Neural progenitor cell (in vitro differentiated cells): Measurements from ENCODE around the gene PARN.

ENCODE experiments used
- EZH2 ChIP-seq: fragments of 200-600 bp; sonication (generic); IDR thresholded peaks from 2 replicates; pipeline ENCODE4 v1.6.1; 2017; ENCODE audit warnings: antibody characterized with exemption, mild to moderate bottlenecking, moderate library complexity
- EZH2phosphoT487 ChIP-seq: fragments of 200-600 bp; sonication (generic); IDR thresholded peaks from 2 replicates; pipeline ENCODE4 v1.6.1; 2017; ENCODE audit warnings: antibody characterized with exemption
- TF ChIP-seq, protein P1 (sequence below): fragments of 200-600 bp; sonication (generic); IDR thresholded peaks from 2 replicates; pipeline ENCODE4 v1.5.1; 2017; ENCODE audit warnings: antibody characterized with exemption, mild to moderate bottlenecking

GRCh38 chr16:14528306-14528705, 101.8 kb downstream of the PARN start:
- TF ChIP-seq, protein P1, sequence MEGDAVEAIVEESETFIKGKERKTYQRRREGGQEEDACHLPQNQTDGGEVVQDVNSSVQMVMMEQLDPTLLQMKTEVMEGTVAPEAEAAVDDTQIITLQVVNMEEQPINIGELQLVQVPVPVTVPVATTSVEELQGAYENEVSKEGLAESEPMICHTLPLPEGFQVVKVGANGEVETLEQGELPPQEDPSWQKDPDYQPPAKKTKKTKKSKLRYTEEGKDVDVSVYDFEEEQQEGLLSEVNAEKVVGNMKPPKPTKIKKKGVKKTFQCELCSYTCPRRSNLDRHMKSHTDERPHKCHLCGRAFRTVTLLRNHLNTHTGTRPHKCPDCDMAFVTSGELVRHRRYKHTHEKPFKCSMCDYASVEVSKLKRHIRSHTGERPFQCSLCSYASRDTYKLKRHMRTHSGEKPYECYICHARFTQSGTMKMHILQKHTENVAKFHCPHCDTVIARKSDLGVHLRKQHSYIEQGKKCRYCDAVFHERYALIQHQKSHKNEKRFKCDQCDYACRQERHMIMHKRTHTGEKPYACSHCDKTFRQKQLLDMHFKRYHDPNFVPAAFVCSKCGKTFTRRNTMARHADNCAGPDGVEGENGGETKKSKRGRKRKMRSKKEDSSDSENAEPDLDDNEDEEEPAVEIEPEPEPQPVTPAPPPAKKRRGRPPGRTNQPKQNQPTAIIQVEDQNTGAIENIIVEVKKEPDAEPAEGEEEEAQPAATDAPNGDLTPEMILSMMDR, result no peak
- TF ChIP-seq EZH2 (no peak), EZH2phosphoT487 (no peak)
